Glomerular endothelial cell (primary cell): Measurements from ENCODE around the gene REPIN1. TPM values are rescaled to one million over a fixed set of nuclear protein-coding genes. Genes with fewer than 3 reads are reported as not detected.

Experiments
- DNase-seq: peaks from one replicate; pipeline ENCODE4 v3.0.0-alpha.2; 2011; ENCODE audit warnings: low read depth, low spot score; ENCODE audit errors: extremely low read depth
- total RNA-seq: library from RNA; depleted of rRNA; stranded (reverse); fragments of >200 nt; gene quantifications from 2 replicates; pipeline ENCODE4 v1.2.3, GENCODE V29; 2015

The REPIN1 gene
- total RNA-seq, 1 donor from 2014 or later: 182 TPM

GRCh38 chr7:150404805-150405583, 36.4 kb downstream of the REPIN1 start:
- DNase-seq: no peak

- no peak for DNase-seq
Measured at GRCh38 chr7:150405584-150406311, 37.1 kb downstream of the REPIN1 start.

- DNase-seq: no peak
Measured at GRCh38 chr7:150406312-150406566, 37.6 kb downstream of the REPIN1 start.

- DNase-seq: no peak
Measured at GRCh38 chr7:150406567-150407421, 38.2 kb downstream of the REPIN1 start.

GRCh38 chr7:150407588-150408392, 39.2 kb downstream of the REPIN1 start:
- no peak for DNase-seq

- DNase-seq: no peak
Measured at GRCh38 chr7:150408393-150409299, 40.0 kb downstream of the REPIN1 start.

- DNase-seq: no peak
Measured at GRCh38 chr7:150409300-150410030, 40.8 kb downstream of the REPIN1 start.

GRCh38 chr7:150410131-150410530, 41.5 kb downstream of the REPIN1 start:
- no peak for DNase-seq

GRCh38 chr7:150410680-150411346, 42.2 kb downstream of the REPIN1 start:
- no peak for DNase-seq

GRCh38 chr7:150411606-150412005, 43.0 kb downstream of the REPIN1 start:
- no peak for DNase-seq

GRCh38 chr7:150412016-150412415, 43.4 kb downstream of the REPIN1 start:
- DNase-seq: no peak

GRCh38 chr7:150412518-150413488, 44.2 kb downstream of the REPIN1 start:
- no peak for DNase-seq

GRCh38 chr7:150413640-150414081, 45.0 kb downstream of the REPIN1 start:
- DNase-seq: no peak

- no peak for DNase-seq
Measured at GRCh38 chr7:150415161-150416153, 46.8 kb downstream of the REPIN1 start.

- no peak for DNase-seq
Measured at GRCh38 chr7:150417239-150417638, 48.6 kb downstream of the REPIN1 start.

- DNase-seq: no peak
Measured at GRCh38 chr7:150417863-150418262, 49.2 kb downstream of the REPIN1 start.
